Measurements from ENCODE around the gene SLAMF7.

SLAMF7 gene

DNA sequence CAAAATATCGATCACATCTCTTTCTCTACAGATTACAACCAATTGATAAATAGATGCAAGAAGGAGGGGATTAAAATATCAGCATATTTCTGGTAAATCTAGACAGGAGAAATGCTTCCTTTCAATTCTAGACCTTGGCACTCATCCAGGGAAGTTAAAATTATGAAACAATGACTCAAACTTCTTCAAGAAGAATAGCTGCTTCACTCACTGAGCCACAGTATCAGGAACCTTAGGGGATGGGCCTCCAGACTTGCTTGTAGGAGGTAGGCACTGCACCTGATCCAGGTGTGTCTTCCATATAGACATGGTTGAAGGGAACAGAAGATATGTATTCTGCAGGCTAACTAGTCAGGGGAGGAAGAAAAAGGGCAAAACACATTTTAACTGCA is 9.8 kb downstream of the SLAMF7 start:
- H3K4me3 Mint-ChIP-seq, result peak overlapping the region; percentile 38
- H3K27ac Mint-ChIP-seq, result peak overlapping the region; percentile 85
- peaks cover 95% of the 10 kb centered on the region for H3K4me1 Mint-ChIP-seq
- H3K36me3 Mint-ChIP-seq, result peaks cover 53% of the 10 kb centered on the region
- H3K9me3 Mint-ChIP-seq, result peaks cover 8% of the 10 kb centered on the region
- H3K27me3 Mint-ChIP-seq, result no peaks in the 10 kb centered on the region

DNA sequence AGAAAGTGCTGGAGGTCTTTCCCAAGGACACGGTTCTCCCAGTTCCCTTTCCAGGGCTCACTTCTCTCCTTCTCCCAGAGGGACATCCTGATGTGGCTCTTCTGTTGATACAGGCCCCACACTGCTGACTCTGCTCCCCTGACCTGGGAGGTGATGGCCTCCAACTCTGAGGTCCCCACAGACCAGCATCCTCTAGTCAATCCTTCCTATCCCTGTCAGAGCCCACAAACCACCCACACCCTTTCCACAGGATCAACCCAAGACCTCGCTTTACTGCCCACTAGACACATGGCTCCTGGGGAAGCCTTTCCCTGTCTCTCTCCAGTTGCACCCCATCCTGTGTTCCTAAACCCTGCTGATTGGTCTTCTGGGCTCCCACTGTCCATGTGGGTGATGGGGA is 11.6 kb downstream of the SLAMF7 start:
- no peaks in the 10 kb centered on the region for H3K27me3 Mint-ChIP-seq
- H3K36me3 Mint-ChIP-seq, result peaks cover 46% of the 10 kb centered on the region
- peak overlapping the region; percentile 90 for H3K27ac Mint-ChIP-seq
- H3K9me3 Mint-ChIP-seq, result no peaks in the 10 kb centered on the region
- H3K4me3 Mint-ChIP-seq, result peak overlapping the region; percentile 57
- peaks cover 86% of the 10 kb centered on the region for H3K4me1 Mint-ChIP-seq

DNA sequence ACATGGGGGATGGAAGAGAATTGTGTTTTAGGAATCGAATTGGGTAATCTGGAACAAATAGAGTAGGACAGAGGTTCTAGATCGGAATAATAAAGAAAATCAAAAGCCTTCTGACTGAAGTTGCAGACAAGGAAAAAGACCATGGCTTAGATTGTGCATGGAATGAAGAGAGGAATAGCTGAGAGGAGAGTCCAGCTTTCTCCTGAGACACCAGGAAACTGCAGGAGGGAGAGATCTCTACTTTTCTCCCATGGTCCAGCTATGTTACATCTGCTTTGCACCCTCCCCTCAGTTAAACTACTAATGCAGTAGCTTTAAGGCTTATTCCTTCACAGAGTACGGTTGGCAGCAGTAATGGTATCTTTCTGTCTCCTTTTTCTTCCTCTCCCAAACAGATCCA is 13.4 kb downstream of the SLAMF7 start:
- Mint-ChIP-seq H3K4me3 (peak overlapping the region; percentile 75), H3K27me3 (no peaks in the 10 kb centered on the region), H3K27ac (peak overlapping the region; percentile 96), H3K9me3 (peaks cover 5% of the 10 kb centered on the region), H3K36me3 (peaks cover 45% of the 10 kb centered on the region), H3K4me1 (peaks cover 85% of the 10 kb centered on the region)

DNA sequence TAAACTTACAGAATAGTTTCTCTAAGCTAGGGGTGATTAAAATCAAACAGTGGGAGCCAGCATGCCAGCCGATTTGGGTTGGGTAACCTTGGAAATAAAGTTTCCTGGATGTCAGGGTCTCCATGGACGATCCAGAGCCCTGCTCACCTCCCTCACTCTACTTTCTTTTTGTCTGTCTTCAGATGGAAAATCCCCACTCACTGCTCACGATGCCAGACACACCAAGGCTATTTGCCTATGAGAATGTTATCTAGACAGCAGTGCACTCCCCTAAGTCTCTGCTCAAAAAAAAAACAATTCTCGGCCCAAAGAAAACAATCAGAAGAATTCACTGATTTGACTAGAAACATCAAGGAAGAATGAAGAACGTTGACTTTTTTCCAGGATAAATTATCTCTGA is 13.9 kb downstream of the SLAMF7 start:
- no peaks in the 10 kb centered on the region for H3K27me3 Mint-ChIP-seq
- peaks cover 5% of the 10 kb centered on the region for H3K9me3 Mint-ChIP-seq
- peak overlapping the region; percentile 75 for H3K4me3 Mint-ChIP-seq
- peak overlapping the region; percentile 14 for H3K27ac Mint-ChIP-seq
- peaks cover 83% of the 10 kb centered on the region for H3K4me1 Mint-ChIP-seq
- peaks cover 41% of the 10 kb centered on the region for H3K36me3 Mint-ChIP-seq

DNA sequence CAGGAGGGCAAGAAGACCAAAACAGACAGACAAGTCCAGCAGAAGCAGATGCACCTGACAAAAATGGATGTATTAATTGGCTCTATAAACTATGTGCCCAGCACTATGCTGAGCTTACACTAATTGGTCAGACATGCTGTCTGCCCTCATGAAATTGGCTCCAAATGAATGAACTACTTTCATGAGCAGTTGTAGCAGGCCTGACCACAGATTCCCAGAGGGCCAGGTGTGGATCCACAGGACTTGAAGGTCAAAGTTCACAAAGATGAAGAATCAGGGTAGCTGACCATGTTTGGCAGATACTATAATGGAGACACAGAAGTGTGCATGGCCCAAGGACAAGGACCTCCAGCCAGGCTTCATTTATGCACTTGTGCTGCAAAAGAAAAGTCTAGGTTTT is 14.5 kb downstream of the SLAMF7 start:
- Mint-ChIP-seq H3K4me3 (no peak overlapping the region), H3K27me3 (no peaks in the 10 kb centered on the region), H3K4me1 (peaks cover 77% of the 10 kb centered on the region), H3K36me3 (peaks cover 35% of the 10 kb centered on the region), H3K27ac (peak overlapping the region; percentile 46), H3K9me3 (peaks cover 5% of the 10 kb centered on the region)

DNA sequence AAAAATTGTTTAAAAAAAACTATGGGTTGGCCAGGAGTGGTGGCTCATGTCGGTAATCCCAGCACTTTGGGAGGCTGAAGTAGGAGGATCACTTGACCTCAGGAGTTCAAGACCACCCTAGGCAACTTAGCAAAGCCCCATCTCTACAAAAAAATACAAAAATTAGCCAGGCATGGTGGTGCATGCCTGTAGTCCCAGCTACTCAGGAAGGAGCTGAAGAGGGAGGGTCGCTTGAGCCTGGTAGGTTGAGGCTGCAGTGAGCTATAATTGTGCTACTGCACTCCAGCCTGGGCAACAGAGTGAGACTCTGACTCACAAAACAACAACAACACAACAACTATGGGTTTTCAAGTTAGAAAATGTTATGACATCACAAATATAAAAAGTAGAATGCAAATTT is 16.4 kb downstream of the SLAMF7 start:
- Mint-ChIP-seq H3K36me3 (peaks cover 27% of the 10 kb centered on the region), H3K27ac (peak overlapping the region; percentile 94), H3K27me3 (no peaks in the 10 kb centered on the region), H3K4me1 (peaks cover 66% of the 10 kb centered on the region), H3K4me3 (no peak overlapping the region), H3K9me3 (peaks cover 5% of the 10 kb centered on the region)

DNA sequence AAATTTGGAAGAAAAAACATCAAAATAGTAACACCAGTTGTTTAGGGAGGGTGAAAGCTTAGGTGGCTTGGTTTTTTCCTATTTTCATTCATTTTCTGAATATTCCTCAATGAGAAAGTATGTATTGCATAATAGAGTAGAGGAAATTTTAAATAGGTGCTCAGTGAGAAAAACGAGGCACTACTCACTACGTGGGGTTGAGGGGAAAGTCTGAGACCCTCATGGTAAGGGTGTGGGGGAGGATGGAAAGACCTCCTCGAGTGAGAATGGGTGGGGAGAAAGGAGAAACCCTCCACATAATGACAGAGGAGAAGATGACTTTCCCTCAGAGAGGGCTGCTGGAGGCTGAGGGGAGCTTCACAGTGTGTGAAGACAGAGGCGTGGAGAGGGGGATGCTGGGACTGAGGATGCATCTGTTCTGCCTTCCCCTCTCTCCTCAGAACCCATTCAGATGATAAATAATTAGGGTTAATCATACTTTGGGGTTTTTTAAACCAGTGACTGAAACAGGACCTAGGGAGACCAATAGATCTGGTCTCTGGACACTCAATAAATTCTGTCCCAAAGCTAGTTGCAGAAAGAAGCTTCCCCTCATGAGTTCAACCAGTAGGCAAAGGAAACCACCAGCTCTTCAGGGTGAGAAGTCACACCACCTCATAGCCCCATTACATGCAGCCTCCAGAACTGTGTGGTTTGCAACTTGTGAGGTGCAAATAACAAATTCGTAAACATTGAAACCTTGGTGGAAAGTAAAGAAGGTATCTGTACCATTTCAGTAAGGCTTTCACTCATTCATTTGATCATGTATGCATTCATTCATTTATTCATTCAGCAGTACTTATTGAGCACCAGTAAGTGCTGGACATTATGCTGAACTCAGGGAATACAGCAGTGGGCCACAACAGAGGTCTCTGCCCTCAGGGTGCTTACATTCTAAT is 17.1 kb downstream of the SLAMF7 start:
- Mint-ChIP-seq H3K27ac (peak overlapping the region; percentile 94), H3K4me1 (peaks cover 62% of the 10 kb centered on the region), H3K9me3 (peaks cover 5% of the 10 kb centered on the region), H3K27me3 (no peaks in the 10 kb centered on the region), H3K36me3 (peaks cover 22% of the 10 kb centered on the region), H3K4me3 (peak overlapping the region; percentile 20)

DNA sequence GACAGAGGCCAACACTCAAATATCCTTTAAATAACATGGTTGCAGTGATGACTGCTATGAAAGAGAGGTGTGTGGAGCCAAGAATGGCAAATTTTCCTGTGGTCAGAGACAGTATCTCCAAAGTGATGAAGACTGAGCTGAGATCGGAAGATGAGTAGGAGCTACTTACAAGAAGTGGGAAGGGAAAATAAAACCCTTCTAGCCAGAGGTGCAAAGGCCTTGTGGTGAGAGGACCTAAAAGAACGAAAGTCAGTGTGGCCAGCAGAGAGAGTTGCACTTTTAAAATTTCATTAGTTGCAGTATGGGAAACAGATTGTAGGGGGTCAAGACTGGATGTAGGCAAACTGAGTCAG is 17.8 kb downstream of the SLAMF7 start:
- Mint-ChIP-seq H3K4me1 (peaks cover 61% of the 10 kb centered on the region), H3K27ac (peak overlapping the region; percentile 94), H3K36me3 (peaks cover 19% of the 10 kb centered on the region), H3K9me3 (peaks cover 5% of the 10 kb centered on the region), H3K4me3 (peak overlapping the region; percentile 2), H3K27me3 (no peaks in the 10 kb centered on the region)

DNA sequence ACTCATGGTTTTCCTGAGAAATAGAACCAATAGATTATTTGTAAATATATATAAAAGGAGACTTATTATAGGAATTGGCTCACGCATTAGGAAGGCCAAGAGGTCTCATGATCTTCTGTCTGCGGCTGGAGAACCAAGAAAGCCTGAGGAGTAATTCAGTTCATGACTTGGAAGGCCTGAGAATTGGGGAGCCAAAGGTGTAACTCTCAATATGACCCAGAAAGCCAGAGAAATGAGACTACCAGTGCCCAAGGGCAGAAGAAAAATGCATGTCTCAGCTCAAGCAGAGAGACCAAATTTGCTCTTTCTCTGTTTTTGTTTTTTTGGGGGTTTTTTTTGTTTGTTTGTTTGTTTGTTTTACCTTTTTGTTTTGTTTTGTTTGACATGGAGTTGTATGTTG is 19.5 kb downstream of the SLAMF7 start:
- Mint-ChIP-seq H3K27me3 (no peaks in the 10 kb centered on the region), H3K4me3 (no peak overlapping the region), H3K36me3 (peaks cover 8% of the 10 kb centered on the region), H3K27ac (no peak overlapping the region), H3K4me1 (peaks cover 45% of the 10 kb centered on the region), H3K9me3 (peaks cover 5% of the 10 kb centered on the region)

DNA sequence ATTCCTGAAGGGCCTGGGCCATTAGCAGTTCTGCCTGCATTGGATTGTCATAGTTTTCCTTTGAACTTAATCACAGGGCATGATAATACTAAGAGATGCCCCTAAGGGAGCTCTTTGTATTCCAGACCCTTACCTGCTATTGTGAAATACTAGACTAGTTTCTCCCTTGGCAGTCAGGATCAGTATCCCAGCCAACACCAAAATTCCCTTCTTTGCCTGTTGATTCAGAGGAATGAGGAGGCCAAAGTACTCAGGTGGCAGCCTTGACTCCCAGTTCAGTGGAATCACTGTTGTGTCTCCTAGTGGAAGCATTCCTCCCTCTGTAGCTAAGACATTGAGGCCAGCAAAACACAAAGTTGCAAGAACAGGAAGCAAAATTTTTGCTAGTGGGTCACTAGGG is 20.7 kb downstream of the SLAMF7 start:
- Mint-ChIP-seq H3K27me3 (no peaks in the 10 kb centered on the region), H3K36me3 (peaks cover 3% of the 10 kb centered on the region), H3K9me3 (peaks cover 10% of the 10 kb centered on the region), H3K4me3 (no peak overlapping the region), H3K27ac (peak overlapping the region; percentile 41), H3K4me1 (peaks cover 46% of the 10 kb centered on the region)

DNA sequence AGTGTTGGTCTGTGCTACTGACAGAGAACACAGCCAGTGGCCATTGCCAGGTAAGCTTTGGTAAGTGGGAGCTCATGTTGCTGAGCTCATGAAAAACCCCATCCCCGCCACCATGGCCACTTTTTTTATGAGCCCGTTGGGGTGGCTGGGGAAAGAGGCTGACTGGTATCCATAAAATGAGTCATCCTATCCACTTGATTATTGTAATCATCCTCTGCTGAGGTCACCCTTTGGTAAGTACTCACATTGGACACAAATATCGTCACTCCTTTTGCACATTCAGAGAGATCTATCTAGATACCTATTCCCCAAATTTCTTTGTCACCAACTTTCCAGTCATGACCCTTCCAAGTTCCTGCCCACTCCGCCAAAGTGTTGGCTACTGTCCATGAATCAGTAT is 22.0 kb downstream of the SLAMF7 start:
- Mint-ChIP-seq H3K27me3 (no peaks in the 10 kb centered on the region), H3K27ac (peak overlapping the region; percentile 53), H3K9me3 (peaks cover 10% of the 10 kb centered on the region), H3K36me3 (peaks cover 3% of the 10 kb centered on the region), H3K4me3 (no peak overlapping the region), H3K4me1 (peaks cover 46% of the 10 kb centered on the region)

DNA sequence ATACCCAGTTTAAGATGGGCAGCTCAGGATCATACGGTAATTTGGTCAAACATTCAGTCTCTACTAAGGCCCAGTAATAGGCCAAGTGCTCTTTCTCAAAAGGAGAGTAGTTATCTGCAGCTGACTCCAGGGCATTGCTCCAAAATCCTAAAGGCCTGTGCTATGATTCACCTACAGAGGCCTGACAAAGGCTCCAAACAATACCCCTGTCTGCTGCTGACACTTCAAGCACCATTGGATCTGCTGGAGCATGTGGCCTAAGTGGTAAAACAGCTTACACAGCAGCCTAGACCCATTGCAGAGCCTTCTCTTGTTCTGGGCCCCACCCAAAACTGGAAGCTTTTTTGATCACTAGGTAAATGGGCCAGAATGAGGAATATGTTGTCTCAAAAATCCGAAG is 22.8 kb downstream of the SLAMF7 start:
- Mint-ChIP-seq H3K4me3 (no peak overlapping the region), H3K36me3 (peaks cover 2% of the 10 kb centered on the region), H3K27ac (peak overlapping the region; percentile 5), H3K9me3 (peaks cover 5% of the 10 kb centered on the region), H3K4me1 (peaks cover 46% of the 10 kb centered on the region), H3K27me3 (no peaks in the 10 kb centered on the region)

DNA sequence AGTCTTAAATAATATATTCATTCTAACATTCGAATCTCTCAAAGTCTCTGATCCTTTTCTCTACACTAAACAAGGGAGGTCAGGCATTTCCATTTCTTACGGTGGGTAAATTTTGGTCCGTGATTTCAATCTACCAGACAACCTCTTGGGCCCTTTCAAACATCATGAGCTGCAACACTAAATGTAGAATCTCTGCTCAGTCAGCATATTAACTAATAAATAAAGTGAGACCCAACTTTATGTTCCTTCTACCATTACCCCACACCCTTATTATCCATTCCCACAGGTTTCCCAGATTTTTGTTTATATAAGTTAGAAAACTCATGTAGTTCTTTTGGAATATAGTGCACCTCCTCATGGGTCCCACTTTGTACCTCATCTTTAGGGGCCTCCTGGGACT is 24.9 kb downstream of the SLAMF7 start:
- Mint-ChIP-seq H3K4me1 (peaks cover 59% of the 10 kb centered on the region), H3K27me3 (no peaks in the 10 kb centered on the region), H3K9me3 (peaks cover 5% of the 10 kb centered on the region), H3K27ac (peak overlapping the region; percentile 68), H3K36me3 (peaks cover 2% of the 10 kb centered on the region), H3K4me3 (no peak overlapping the region)

DNA sequence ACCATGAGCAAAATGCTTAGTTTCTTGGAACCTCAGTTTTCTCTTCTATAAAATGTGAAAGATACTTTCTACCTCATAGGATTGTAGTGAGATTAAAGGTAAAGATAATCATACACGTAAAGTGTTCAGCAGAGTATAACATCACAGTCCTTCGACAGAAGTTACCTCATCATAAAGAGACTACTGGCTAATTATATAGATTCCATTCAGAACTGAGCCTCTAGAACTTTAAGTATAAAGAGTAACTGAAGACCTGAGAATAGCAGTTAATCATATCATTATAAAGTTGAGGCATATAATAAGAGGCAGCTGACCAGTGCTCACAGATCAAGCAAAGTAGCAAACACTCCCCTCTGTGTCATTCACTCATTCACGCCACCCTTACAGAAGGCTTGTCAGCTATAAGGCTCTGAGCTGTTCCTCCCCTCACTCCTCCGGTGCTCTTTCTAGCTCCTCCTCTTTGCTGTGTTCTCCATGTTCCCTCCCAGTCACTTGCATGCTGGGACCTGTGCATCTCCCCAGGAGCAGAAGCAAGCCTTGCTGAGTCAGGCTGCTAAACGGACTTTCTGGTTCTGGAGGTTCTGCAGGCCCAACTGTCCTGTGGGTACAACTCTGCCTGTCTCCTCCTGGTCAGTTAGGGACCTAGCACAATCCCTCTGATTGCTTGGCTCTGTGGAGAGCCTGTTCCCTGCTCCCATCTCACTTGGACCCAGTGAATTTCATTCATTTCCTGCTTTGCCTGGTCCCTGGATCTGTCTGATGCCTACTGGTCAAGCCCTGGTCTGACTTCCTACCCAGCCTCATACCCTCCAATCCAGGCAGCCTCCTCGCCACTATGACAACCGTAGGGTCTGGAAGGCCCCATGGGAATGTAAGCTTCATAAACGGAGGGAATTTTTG is 28.6 kb downstream of the SLAMF7 start:
- Mint-ChIP-seq H3K4me3 (peak overlapping the region; percentile 90), H3K27me3 (no peaks in the 10 kb centered on the region), H3K27ac (peak overlapping the region; percentile 100), H3K36me3 (peaks cover 4% of the 10 kb centered on the region), H3K4me1 (peaks cover 80% of the 10 kb centered on the region), H3K9me3 (peaks cover 12% of the 10 kb centered on the region)

DNA sequence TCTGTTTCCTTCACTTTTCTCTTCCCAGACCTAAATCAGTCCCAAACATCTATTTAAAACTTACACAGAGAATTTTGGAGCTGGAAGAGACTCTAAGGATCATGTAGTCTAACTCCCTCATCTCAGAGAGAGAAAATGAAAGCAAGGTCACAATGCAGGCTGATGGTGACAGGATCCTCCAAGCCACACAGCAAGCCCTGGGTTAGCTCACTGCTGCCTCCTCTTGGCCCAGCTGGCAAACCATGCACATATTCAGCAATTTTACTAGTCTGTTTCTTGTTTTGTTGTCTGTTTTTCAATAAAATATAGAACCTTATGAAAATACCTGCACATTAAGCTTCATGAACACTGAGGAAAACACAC is 29.2 kb downstream of the SLAMF7 start:
- H3K27me3 Mint-ChIP-seq, result no peaks in the 10 kb centered on the region
- peak overlapping the region; percentile 100 for H3K27ac Mint-ChIP-seq
- peaks cover 12% of the 10 kb centered on the region for H3K9me3 Mint-ChIP-seq
- H3K4me1 Mint-ChIP-seq, result peaks cover 87% of the 10 kb centered on the region
- peaks cover 4% of the 10 kb centered on the region for H3K36me3 Mint-ChIP-seq
- H3K4me3 Mint-ChIP-seq, result peak overlapping the region; percentile 90

DNA sequence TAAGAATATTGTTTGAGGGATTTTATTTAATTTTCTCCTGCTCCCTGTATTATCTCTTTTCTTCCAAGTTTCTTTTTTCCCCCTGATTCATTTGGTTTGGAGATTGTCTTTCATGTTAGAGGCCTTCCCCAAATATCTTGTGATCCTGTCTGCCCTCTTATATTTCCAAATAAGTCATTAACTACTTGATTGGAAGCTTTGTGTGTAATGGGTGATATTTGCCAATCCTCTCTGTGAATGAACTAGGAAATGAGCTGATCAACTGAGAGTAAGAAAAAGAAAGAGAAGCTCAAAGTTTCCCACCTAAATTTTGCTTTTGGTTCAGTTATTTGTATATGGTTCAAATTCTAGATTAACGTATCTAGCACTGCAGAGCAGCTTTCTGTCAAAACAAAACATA is 33.3 kb downstream of the SLAMF7 start:
- peak overlapping the region; percentile 15 for H3K4me3 Mint-ChIP-seq
- no peaks in the 10 kb centered on the region for H3K27me3 Mint-ChIP-seq
- H3K4me1 Mint-ChIP-seq, result peaks cover 79% of the 10 kb centered on the region
- H3K36me3 Mint-ChIP-seq, result peaks cover 4% of the 10 kb centered on the region
- H3K27ac Mint-ChIP-seq, result peak overlapping the region; percentile 95
- H3K9me3 Mint-ChIP-seq, result peaks cover 7% of the 10 kb centered on the region

Measured in activated naive CD4-positive, alpha-beta T cell treated with anti-CD3 and anti-CD28 coated beads, Interleukin-2, amount 50 U/mL, for 24 hours (primary cell).